ENCODE measurements around the gene KIRREL3.

The KIRREL3 gene

GRCh38 chr11:126619516-126619915, 381.1 kb downstream of the KIRREL3 start:
- DNase-seq (ENCODE audit: insufficient read length, low spot score) (no peak), FAIRE-seq (no peak)

GRCh38 chr11:126615845-126616244, 384.7 kb downstream of the KIRREL3 start:
- no peak for FAIRE-seq
- no peak for DNase-seq (ENCODE audit: insufficient read length, low spot score)

DNA sequence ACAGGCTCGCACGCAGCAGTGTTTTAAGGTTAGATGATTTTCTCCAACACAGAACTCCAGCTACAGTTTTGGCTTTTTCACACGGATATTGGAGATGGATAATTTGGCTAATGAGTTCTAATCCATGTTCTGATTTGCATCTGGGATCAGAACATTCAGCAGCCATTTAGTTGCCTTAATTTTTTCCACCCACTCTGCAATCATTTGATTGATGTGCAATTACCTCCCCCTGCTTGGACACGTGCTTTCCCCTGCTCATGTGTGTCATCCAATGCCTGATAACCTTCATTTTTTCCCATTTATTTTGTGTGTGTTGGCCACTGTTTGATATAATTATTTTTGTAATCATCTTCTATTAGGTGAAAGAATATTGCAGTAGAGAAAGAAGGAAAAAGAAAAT, 387.3 kb downstream of the KIRREL3 start:
- FAIRE-seq (no peak), DNase-seq (ENCODE audit: insufficient read length, low spot score) (no peak)

- FAIRE-seq (no peak), DNase-seq (ENCODE audit: insufficient read length, low spot score) (no peak)
These were observed 387.9 kb downstream of the KIRREL3 start for GRCh38 chr11:126612671-126613070.

DNA sequence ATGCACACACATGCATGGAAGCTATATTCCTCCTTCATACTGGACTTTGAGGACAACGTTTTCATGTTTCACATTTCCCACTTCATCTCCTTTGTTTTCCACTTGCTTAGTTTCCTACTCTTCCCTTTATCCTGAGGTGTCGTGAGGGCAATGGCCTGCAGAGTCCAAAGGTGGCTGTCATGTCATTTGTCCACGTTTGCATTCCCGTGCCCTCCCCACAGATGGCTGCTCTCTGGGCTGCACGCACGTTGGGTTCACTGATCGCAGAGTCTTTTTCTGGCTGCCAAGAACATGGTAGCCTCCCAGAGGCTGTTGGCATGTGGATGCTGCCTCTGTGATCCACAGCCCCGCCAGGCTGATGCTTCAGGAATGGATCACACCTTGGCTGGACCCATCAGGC, 389.1 kb downstream of the KIRREL3 start:
- FAIRE-seq (no peak), DNase-seq (ENCODE audit: insufficient read length, low spot score) (no peak)

DNA sequence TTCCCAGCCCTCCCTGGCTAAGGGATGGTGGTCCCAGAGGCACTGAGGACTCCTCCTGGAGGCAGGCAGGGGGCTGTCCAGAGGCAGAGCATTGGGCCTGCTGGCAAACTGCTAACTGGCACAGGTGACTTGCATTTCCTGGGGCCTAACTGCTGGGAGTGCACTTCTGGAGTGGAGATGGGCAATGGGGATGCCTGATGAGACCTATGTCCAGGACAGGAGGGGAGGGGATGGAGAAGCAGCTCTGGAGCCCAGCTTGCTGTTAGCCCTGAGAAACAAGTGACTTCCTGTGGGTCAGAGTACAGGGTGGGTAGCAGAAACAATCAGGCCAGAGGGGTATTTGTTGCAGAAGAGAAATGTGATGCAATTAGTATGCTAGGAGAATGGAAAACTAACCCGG, 391.9 kb downstream of the KIRREL3 start:
- FAIRE-seq (no peak), DNase-seq (ENCODE audit: insufficient read length, low spot score) (no peak)

- FAIRE-seq (no peak), DNase-seq (ENCODE audit: insufficient read length, low spot score) (no peak)
These were observed 392.6 kb downstream of the KIRREL3 start for GRCh38 chr11:126607776-126608541.

- no peak for FAIRE-seq
- peak; percentile 50 for DNase-seq (ENCODE audit: insufficient read length, low spot score)
These were observed 393.2 kb downstream of the KIRREL3 start for GRCh38 chr11:126607374-126607773.

DNA sequence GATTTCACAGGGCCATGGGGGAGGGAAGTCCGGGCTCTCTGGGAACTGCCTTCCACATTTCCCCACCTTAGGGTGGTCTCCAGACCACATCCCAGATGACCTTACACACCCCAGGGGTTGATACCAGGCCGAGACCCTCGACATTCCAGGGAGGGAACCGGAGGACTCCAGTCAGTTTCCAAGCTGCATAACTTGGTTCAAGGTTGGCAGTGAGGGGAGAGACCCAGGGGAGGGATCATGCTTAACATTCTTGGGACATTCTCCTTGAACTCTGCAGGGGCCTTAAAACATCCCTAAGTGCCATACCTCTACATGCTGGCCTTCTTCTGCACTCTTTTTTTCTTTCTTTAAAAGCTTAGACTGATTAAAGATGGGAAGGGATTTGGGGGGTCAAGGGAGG, 394.1 kb downstream of the KIRREL3 start:
- no peak for DNase-seq (ENCODE audit: insufficient read length, low spot score)
- FAIRE-seq: no peak

DNA sequence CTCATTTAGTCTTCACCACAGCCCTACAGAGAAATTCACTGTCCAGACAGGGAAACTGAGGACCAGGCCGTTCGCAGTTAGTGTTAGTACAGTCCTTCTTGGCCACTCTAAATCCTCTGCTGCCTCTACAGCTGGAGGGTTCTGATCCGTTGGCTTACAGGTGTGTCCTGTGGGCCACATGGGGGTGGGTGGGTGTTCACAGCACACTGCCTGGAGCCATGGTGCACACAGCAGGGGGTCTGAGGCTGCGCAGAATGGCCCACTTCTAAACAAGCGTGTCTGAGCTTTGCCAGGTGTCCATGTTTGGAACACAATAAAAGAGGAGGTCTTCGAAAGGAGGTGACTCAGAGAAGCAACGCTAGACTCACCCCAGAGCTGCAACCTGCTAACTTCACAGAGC, 396.1 kb downstream of the KIRREL3 start:
- FAIRE-seq: no peak
- DNase-seq (ENCODE audit: insufficient read length, low spot score): no peak

GRCh38 chr11:126603486-126603885, 397.1 kb downstream of the KIRREL3 start:
- DNase-seq (ENCODE audit: insufficient read length, low spot score) (no peak), FAIRE-seq (no peak)

- DNase-seq (ENCODE audit: insufficient read length, low spot score) (no peak), FAIRE-seq (no peak)
These were observed 397.6 kb downstream of the KIRREL3 start for GRCh38 chr11:126602993-126603392.

DNA sequence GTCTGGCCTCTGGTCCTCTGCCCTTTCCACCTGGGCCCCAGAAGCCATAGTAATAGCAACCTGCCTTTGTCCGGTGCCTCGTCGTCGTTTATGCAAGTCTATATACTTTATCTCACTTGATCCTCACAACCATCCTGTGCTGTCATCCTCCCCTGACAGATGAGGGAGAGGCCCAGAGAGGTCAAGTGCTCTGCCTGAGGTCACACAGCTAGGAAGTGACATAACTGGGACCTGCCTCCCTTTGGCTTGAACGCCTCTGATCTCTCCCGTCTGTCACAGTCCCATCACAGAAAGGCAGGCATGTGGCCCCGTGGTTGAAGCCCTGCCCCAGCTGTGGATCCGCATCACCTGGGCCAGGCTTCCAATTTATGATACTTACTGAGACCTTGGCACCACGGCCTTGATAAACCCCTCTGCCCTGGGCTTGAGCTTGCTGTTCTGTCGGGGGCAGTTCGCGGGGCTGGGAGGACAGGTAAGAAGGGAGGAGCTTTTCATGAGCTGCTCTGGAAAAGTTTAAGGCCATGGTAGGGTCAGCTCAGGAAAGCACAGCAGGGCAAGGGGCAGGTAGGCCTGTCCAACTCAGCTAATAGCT, 398.1 kb downstream of the KIRREL3 start:
- FAIRE-seq: no peak

GRCh38 chr11:126601550-126602215, 398.9 kb downstream of the KIRREL3 start:
- no peak for FAIRE-seq
- DNase-seq (ENCODE audit: insufficient read length, low spot score): no peak

More for the DNA sequence above, 398.1 kb downstream of the KIRREL3 start:
- no peak for DNase-seq (ENCODE audit: insufficient read length, low spot score)

GRCh38 chr11:126601136-126601535, 399.4 kb downstream of the KIRREL3 start:
- FAIRE-seq: no peak
- no peak for DNase-seq (ENCODE audit: insufficient read length, low spot score)

DNA sequence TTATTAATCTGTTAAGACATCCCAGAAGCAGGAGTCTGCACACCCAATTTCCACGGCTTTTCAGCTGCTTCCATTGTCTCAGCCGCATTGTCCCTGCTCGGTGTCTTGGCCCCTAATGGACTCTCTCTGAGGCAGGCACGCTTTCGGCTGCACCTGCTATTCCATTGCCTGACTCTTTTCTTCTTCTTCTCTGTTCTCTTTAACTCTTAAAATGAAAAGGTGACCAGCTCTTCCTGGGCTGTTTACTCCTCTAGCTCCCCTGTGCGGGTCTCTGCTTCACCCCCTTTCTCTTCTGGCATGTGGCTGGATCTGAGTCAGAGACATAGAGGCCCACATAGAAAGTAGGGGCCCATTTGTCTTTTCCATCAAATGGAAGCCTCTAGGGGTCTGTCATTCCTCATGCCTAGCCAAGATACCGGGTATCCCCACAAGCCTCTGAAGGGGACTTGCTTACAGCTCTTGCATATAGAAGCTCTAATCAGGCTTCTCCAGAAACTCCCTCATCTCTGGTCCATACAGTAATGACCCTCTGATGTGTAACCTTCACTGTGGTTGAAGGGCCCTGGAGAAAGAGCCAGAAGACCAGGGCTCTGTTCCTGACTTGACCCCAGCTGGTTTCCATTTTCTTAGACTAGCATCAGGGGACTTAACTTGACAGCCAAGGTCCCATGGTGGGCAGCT, 401.2 kb downstream of the KIRREL3 start:
- FAIRE-seq (no peak), DNase-seq (ENCODE audit: insufficient read length, low spot score) (no peak)

DNA sequence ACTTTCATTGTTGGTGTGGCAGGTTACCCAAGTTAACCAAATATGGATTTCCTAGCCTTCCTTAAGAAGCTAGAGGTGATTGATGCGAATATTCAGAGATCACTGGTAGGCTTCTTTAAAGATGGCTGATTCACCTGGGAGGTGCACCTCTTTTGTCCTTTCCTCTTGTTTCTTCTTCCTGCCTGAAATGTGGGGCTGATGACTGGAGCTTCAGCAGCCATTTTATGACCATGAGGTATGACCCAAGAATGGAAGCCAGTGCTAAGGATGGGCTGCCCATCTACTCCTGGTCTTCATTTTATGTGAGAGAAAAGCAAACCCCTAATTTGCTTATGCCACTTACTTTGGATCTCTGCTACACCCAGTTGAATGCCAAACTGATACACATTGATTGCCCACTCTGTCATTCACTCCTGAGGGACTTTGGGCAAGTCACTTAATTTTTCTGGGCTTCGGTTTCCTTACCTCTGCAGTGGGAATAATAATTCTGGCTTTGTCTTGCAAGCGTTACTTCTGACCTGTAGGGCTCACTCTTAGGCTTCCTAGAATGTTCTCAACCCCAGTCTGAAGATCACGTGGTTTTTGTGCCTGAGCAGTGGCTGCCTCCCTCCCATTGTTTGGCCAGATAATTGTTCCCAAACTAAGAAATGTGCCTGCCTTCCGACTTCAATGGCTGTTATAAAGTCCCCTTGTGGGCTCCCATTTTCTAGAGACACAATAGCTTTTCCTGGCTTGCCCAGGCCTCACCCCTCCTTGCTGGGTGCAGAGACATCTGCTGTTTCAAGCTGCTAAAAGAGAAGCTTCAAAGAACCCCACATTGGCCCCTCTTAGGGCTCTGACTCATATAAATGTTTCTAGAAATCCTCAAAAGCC, 402.0 kb downstream of the KIRREL3 start:
- DNase-seq (ENCODE audit: insufficient read length, low spot score) (no peak), FAIRE-seq (no peak)

- FAIRE-seq (no peak), DNase-seq (ENCODE audit: insufficient read length, low spot score) (no peak)
These were observed 403.5 kb downstream of the KIRREL3 start for GRCh38 chr11:126597041-126597440.

DNA sequence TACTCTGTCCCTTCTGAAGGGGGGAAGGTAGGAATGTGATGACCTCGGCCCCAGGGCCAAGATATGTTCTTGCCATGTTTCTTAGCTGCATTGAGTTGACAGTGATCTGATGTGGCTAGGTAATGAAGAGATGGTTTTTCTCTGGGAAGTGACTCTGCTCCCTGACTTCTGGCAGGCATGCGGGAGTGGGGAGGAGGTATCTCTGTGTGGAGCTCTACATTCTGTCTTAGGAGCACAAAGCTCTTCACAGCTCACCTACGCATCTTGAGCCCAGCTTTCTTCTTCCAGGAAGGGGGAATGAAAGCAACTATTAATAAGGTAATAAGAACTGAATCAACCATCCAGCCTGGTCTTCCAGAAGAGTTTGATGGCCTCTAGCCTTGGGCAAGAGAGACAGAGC, 404.1 kb downstream of the KIRREL3 start:
- no peak for FAIRE-seq
- DNase-seq (ENCODE audit: insufficient read length, low spot score): no peak

DNA sequence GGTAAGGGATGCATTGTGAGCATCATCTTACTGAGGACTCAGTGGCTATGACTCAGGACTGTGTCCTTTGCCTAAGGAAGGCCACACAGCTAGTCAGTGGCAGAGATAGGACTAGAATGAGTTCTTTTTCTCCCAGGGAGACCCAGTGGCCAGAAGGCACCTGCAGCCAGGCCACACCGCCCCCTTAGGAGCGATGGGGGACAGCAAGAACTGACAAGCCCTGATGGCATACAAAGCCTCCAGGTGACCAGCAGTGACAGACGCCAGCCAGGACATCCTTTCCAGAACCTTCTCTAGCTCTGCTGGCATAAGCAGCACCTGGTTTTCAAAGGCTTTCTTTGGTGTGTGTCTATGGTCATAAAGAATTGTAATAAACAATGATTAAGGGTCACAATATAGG, 405.0 kb downstream of the KIRREL3 start:
- FAIRE-seq: no peak

More for the DNA sequence above, 405.0 kb downstream of the KIRREL3 start:
- no peak for DNase-seq (ENCODE audit: insufficient read length, low spot score)

Measured in HTR-8/SVneo (cell line).